Fibroblast of lung (primary cell): Measurements from ENCODE around the gene STXBP5L.

Source experiments
- EZH2 ChIP-seq: IDR thresholded peaks from 2 replicates; pipeline ENCODE4 v1.5.1; 2012; ENCODE audit warnings: low read length, control low read depth, mild to moderate bottlenecking; ENCODE audit errors: missing control alignments
- TF ChIP-seq, protein P1 (sequence below), 2 donors: IDR thresholded peaks in 1 of 2; conservative IDR thresholded peaks in 1 of 2; 1 replicate in 1 of 2; 2 replicates in 1 of 2; pipeline ENCODE4 v1.5.1; 2011 to 2012; ENCODE audit warnings: low read length in 2 of 2, control low read depth in 1 of 2, inconsistent platforms in 1 of 2, low read depth in 1 of 2, mild to moderate bottlenecking in 1 of 2

DNA sequence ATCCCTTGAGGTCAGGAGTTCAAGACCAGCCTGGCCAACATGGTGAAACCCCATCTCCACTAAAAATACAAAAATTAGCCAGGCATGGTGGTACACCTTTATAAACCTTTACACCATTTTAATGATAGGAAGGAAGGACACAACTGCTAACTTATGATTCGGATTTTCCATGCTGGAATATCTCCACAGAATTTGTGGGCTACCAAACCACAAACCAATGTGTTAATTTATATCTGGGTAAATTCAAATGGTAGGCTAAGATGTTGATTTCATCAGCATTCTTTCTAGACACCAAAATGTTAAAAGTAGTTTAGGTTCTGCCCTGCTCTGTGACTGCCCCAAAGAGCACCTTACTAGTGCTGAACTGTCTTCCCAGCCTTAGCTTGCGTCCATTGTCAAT lies 565.0 kb downstream of the STXBP5L start:
- TF ChIP-seq, protein P1, sequence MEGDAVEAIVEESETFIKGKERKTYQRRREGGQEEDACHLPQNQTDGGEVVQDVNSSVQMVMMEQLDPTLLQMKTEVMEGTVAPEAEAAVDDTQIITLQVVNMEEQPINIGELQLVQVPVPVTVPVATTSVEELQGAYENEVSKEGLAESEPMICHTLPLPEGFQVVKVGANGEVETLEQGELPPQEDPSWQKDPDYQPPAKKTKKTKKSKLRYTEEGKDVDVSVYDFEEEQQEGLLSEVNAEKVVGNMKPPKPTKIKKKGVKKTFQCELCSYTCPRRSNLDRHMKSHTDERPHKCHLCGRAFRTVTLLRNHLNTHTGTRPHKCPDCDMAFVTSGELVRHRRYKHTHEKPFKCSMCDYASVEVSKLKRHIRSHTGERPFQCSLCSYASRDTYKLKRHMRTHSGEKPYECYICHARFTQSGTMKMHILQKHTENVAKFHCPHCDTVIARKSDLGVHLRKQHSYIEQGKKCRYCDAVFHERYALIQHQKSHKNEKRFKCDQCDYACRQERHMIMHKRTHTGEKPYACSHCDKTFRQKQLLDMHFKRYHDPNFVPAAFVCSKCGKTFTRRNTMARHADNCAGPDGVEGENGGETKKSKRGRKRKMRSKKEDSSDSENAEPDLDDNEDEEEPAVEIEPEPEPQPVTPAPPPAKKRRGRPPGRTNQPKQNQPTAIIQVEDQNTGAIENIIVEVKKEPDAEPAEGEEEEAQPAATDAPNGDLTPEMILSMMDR (conservative IDR thresholded peaks at IDR 0.05 in 1 of 2, IDR thresholded peaks at IDR 0.05 in 1 of 2; ENCODE audit: low read depth in 1 of 2, low read length in 2 of 2), result no peak
- TF ChIP-seq EZH2, result no peak
